ENCODE results near the gene SAG. TPM values are rescaled to one million over a fixed set of nuclear protein-coding genes. Genes with fewer than 3 reads are reported as not detected.

SAG gene
- total RNA-seq, 4 donors from 2014 or later = 1.5 TPM; not detected in 3

DNA sequence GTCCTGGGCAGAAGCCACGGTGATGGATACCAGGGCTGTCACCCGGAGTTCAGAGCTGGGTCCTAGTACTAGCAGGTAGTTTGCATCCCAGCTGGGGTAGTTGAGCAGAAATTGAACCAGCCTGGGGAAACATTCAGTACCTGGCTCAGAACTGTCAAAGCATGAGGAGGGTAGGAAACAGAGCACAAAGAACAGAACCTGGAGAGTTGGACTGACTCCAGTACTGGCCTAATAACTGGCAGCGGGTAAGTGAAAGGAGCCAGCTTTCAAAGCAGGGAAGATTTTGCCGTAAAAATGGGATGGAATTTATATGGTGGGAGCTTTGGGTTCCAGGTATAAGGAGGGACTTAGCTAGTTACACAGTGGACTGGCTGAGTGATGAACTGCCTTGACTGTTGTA is 32.4 kb upstream of the SAG start:
- no peaks in the 10 kb centered on the region for H3K9me3 ChIP-seq
- TF ChIP-seq POLR2AphosphoS5 (IDR thresholded peaks at IDR 0.05) (no peak), POLR2A (IDR thresholded peaks at IDR 0.05) (no peak), EP300 (IDR thresholded peaks at IDR 0.05) (no peak)
- TF ChIP-seq, protein P1, sequence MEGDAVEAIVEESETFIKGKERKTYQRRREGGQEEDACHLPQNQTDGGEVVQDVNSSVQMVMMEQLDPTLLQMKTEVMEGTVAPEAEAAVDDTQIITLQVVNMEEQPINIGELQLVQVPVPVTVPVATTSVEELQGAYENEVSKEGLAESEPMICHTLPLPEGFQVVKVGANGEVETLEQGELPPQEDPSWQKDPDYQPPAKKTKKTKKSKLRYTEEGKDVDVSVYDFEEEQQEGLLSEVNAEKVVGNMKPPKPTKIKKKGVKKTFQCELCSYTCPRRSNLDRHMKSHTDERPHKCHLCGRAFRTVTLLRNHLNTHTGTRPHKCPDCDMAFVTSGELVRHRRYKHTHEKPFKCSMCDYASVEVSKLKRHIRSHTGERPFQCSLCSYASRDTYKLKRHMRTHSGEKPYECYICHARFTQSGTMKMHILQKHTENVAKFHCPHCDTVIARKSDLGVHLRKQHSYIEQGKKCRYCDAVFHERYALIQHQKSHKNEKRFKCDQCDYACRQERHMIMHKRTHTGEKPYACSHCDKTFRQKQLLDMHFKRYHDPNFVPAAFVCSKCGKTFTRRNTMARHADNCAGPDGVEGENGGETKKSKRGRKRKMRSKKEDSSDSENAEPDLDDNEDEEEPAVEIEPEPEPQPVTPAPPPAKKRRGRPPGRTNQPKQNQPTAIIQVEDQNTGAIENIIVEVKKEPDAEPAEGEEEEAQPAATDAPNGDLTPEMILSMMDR (IDR thresholded peaks at IDR 0.05) = no peak
- no peak overlapping the region for H3K27ac ChIP-seq
- 90% methylated on average over 2 to 3 of the region's 4 CpGs for WGBS, 2 donors (ENCODE audit: low coverage in 1 of 2)
- no peak for ATAC-seq
- no peaks in the 10 kb centered on the region for H3K27me3 ChIP-seq
- H3K4me3 ChIP-seq = no peak overlapping the region
- peaks cover 0 to 8% (median 1%) of the 10 kb centered on the region in 3 donors for H3K4me1 ChIP-seq
- peaks cover 19 to 100% of the 10 kb centered on the region in 2 donors for H3K36me3 ChIP-seq

DNA sequence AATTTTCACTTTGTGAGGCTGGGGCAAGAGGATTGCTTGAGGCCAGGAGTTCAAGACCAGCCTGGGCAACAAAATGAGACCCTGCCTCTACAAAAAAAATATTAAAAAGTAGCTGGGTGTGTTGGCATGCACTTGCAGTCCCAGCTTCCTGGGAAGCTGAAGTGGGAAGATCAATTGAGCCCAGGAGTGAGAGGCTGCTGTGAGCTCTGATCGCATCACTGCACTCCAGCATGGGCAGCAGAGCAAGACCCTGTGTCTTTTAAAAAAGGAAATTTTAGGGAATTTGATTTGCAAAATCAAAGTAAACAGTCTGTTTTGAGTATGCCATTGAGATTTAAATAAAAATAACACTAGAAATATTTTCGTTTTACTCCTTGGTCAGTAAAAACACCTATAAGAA is 28.7 kb upstream of the SAG start:
- 80 to 83% methylated on average over 2 of the region's 2 CpGs for WGBS, 2 donors (ENCODE audit: low coverage in 1 of 2)
- Histone ChIP-seq H3K27ac (no peak overlapping the region), H3K4me3 (no peak overlapping the region), H3K27me3 (no peaks in the 10 kb centered on the region), H3K4me1 (peaks cover 0 to 32% (median 12%) of the 10 kb centered on the region in 3 donors), H3K36me3 (peaks cover 13 to 98% of the 10 kb centered on the region in 2 donors), H3K9me3 (no peaks in the 10 kb centered on the region)
- no peak for TF ChIP-seq POLR2A (IDR thresholded peaks at IDR 0.05)
- TF ChIP-seq POLR2AphosphoS5 (IDR thresholded peaks at IDR 0.05) = no peak
- TF ChIP-seq EP300 (IDR thresholded peaks at IDR 0.05) = no peak
- TF ChIP-seq, protein P1 (IDR thresholded peaks at IDR 0.05) = no peak
- ATAC-seq = no peak

DNA sequence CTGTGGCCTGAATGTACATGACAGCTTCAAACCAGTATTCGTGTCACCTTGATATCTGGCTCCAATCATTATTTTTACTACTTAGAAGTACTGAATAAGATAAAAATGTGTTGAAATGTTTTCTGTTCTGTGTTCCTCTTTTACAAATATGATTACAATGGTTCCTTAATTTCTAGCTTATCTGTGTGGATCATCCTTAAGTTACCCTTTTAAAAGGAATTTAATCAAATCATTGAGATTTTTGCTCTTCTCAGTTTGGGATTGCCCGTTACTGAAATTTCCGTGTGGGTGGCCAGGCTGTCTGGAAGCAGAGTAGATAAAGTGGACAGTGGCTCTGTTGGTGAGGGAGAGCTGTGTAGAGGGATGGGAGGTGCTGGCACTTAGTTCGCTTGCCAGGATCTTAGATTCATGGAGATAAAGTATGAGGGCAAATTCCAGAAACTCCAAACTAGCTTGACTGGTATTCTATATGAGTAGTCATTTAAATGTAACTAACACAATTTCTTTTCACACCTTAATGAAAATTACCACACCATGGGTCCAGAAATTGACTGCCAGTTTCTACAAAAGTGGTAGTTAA is 27.4 kb upstream of the SAG start:
- Histone ChIP-seq H3K27ac (peak overlapping the region in 2 of 4 donors; percentile 17 to 44), H3K27me3 (no peaks in the 10 kb centered on the region), H3K4me3 (no peak overlapping the region), H3K4me1 (peaks cover 0 to 32% (median 12%) of the 10 kb centered on the region in 3 donors), H3K36me3 (peaks cover 3 to 98% of the 10 kb centered on the region in 2 donors), H3K9me3 (no peaks in the 10 kb centered on the region)
- 37 to 46% methylated on average over 4 of the region's 4 CpGs for WGBS, 2 donors (ENCODE audit: low coverage in 1 of 2)
- ATAC-seq = no peak
- TF ChIP-seq, protein P1 (IDR thresholded peaks at IDR 0.05) = no peak
- no peak for TF ChIP-seq POLR2A (IDR thresholded peaks at IDR 0.05)
- no peak for TF ChIP-seq POLR2AphosphoS5 (IDR thresholded peaks at IDR 0.05)
- no peak for TF ChIP-seq EP300 (IDR thresholded peaks at IDR 0.05)

DNA sequence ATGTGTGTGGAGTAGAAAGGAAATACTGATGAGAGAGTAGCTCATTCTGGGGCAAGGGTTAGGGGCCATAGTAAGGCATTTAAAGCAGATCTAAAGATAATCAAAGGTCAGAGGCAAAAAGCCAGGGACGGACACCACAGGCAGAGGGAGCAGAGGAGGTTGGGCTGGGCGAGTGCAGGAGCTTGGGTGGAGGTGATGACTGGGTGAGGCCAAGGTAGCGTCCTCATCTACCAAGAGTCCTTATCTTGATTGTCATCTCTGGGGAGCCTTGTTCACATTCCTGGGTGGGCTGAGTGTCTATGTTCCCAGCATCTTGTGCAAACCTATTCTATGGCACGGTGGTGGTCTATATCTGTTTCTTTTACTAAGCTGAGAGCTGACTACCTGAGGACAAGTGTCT is 26.1 kb upstream of the SAG start:
- H3K27ac ChIP-seq = no peak overlapping the region
- peaks cover 3 to 98% of the 10 kb centered on the region in 2 donors for H3K36me3 ChIP-seq
- H3K27me3 ChIP-seq = no peaks in the 10 kb centered on the region
- WGBS, 2 donors (ENCODE audit: low coverage in 1 of 2) = 83 to 90% methylated on average over 2 to 3 of the region's 4 CpGs
- ATAC-seq = no peak
- H3K9me3 ChIP-seq = no peaks in the 10 kb centered on the region
- H3K4me3 ChIP-seq = no peak overlapping the region
- H3K4me1 ChIP-seq = peaks cover 0 to 32% (median 12%) of the 10 kb centered on the region in 3 donors
- no peak for TF ChIP-seq POLR2A (IDR thresholded peaks at IDR 0.05)
- TF ChIP-seq POLR2AphosphoS5 (IDR thresholded peaks at IDR 0.05) = no peak
- TF ChIP-seq, protein P1 (IDR thresholded peaks at IDR 0.05) = no peak
- no peak for TF ChIP-seq EP300 (IDR thresholded peaks at IDR 0.05)

DNA sequence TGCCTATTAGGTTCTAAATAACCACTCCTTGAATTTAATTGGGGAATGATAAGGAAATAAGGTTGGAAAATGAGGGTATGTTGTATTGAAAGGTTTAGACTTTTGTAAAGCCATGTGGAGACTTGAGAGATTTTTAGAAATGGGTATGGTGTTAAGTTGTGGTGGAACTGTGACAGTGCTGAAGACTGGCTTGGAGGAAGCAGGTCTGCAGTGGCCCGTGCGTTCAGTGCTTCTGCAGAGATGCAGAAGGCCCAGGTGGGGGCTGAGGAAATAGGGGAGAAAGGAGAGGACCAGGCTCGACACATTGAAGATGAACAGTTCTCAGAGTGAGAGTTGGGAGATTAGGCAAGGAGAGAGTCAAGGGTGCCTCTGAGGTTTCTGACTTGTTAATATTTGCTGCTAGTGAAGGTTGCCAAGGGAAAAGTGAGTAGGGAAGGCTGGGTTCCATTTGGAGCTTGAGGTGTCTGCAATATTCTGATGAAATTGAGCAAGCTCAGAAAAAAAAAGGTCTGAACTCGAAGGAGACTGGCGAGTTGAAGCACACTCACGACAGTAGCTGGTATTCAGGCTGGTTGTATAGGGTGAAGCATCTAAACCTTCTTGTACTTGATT is 25.5 kb upstream of the SAG start:
- no peaks in the 10 kb centered on the region for H3K9me3 ChIP-seq

More for the DNA sequence above, 25.5 kb upstream of the SAG start:
- H3K4me1 ChIP-seq = peaks cover 0 to 32% (median 12%) of the 10 kb centered on the region in 3 donors
- no peak overlapping the region for H3K27ac ChIP-seq
- no peak for ATAC-seq
- H3K36me3 ChIP-seq = peaks cover 3 to 98% of the 10 kb centered on the region in 2 donors
- H3K27me3 ChIP-seq = no peaks in the 10 kb centered on the region
- no peak overlapping the region for H3K4me3 ChIP-seq
- TF ChIP-seq, protein P1 (IDR thresholded peaks at IDR 0.05) = no peak
- TF ChIP-seq EP300 (IDR thresholded peaks at IDR 0.05) = no peak
- TF ChIP-seq POLR2AphosphoS5 (IDR thresholded peaks at IDR 0.05) = no peak
- TF ChIP-seq POLR2A (IDR thresholded peaks at IDR 0.05) = no peak
- 83 to 93% methylated on average over 5 to 6 of the region's 6 CpGs for WGBS, 2 donors (ENCODE audit: low coverage in 1 of 2)

Data from gastroesophageal sphincter (tissue), 4 donors.